Spinal cord (tissue), 10 donors: ENCODE data around the gene SPRED3. TPM values are rescaled to one million over a fixed set of nuclear protein-coding genes. Genes with fewer than 3 reads are reported as not detected.

Source experiments
- DNase-seq, 6 donors: peaks; one replicate each; pipeline versions ENCODE4 v3.0.0 to v3.0.0-alpha.2; 2013 to 2015; ENCODE audit warnings: low spot score in 6 of 6, low read depth in 4 of 6
- H3K27ac ChIP-seq: one replicate; pipeline ENCODE4 v1.5.1; 2013; ENCODE audit warnings: low read depth, low read length, control low read depth
- H3K27me3 ChIP-seq: one replicate; pipeline ENCODE4 v1.6.1; 2013; ENCODE audit warnings: low read length; ENCODE audit not compliant: control insufficient read depth, insufficient read depth
- H3K36me3 ChIP-seq: one replicate; pipeline ENCODE4 v1.6.1; 2013; ENCODE audit warnings: low read length; ENCODE audit not compliant: control insufficient read depth, insufficient read depth
- H3K4me1 ChIP-seq: one replicate; pipeline ENCODE4 v1.6.1; 2013; ENCODE audit warnings: low read length; ENCODE audit not compliant: control insufficient read depth, insufficient read depth
- H3K4me3 ChIP-seq: one replicate; pipeline ENCODE4 v1.5.1; 2013; ENCODE audit warnings: low read depth, low read length, control low read depth
- H3K9me3 ChIP-seq: one replicate; pipeline ENCODE4 v1.6.1; 2013; ENCODE audit warnings: low read length; ENCODE audit not compliant: control insufficient read depth, insufficient read depth
- WGBS: methylation state at CpG from one replicate; pipeline ENCODE4 v1.1.5; 2013; ENCODE audit warnings: missing lambda C conversion rate; ENCODE audit not compliant: insufficient coverage; 5-methylcytosine and 5-hydroxymethylcytosine counted together
- polyA plus RNA-seq, 2 donors: library from polyadenylated mRNA; unstranded; fragments of 120-200 nt; gene quantifications; one replicate each; pipeline ENCODE4 v1.2.1, GENCODE V29; 2013; ENCODE audit not compliant: insufficient read length in 2 of 2
- total RNA-seq, 2 donors: library from RNA; depleted of rRNA in 1 of 2; stranded (reverse); fragments of 120-200 nt in 1 of 2; fragments of >200 nt in 1 of 2; gene quantifications; one replicate each; pipeline versions ENCODE4 v1.2.3 to v1.2.4, GENCODE V29; 2013 to 2014
- donor health status: healthy.

SPRED3 gene
- total and polyA plus RNA-seq, 4 donors: 1.3 to 9.3 (median 5.1) TPM

DNA sequence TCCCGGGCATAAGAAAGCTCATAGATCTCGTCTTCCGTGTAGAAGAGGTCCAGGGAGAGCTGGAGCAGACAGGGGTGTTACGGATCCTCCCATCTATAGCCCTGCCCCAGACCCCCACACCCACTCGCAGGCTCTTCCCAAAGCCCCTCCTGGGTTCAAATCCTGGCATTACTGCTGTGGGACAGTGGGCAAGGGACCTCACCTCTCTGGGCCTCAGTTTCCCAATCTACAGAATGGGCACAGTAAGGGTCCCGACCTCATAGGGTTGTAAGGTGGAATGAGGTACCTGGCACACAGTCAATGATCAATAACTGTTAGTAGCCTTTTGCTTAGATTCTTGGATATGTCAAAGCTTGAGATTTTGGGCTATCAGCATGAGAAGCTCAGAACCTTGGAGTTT is 24.9 kb downstream of the SPRED3 start:
- Histone ChIP-seq H3K4me1 (peaks cover 10% of the 10 kb centered on the region), H3K27ac (no peak overlapping the region), H3K9me3 (no peaks in the 10 kb centered on the region), H3K27me3 (peaks cover 6% of the 10 kb centered on the region), H3K36me3 (peaks cover 19% of the 10 kb centered on the region), H3K4me3 (no peak overlapping the region)
- 86% methylated on average over 4 of the region's 6 CpGs for WGBS
- DNase-seq: no peak

DNA sequence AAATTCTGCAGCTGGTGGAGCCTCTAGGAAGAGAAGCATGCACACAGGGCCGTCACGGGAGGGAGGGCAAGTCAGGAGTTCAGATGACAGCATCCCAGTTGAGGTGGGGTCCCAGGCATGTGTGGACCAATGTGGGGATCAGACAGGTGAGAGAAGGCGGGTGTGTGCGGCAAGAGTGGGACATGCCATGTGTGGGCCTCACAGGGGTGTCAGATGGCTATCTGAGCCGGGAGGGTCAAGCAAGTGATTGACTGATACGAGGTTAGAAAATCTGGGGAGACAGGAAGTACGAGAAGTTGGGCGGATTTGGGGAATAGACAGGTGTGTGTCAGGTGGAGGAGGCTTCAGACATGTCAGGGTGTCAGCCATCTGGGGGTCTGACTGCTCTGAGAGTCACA is 28.6 kb downstream of the SPRED3 start:
- no peak overlapping the region for H3K4me3 ChIP-seq
- H3K4me1 ChIP-seq: peaks cover 11% of the 10 kb centered on the region
- no peak overlapping the region for H3K27ac ChIP-seq
- no peaks in the 10 kb centered on the region for H3K9me3 ChIP-seq
- 81% methylated on average over 8 of the region's 8 CpGs for WGBS
- DNase-seq: no peak
- H3K27me3 ChIP-seq: peaks cover 7% of the 10 kb centered on the region
- peaks cover 11% of the 10 kb centered on the region for H3K36me3 ChIP-seq

DNA sequence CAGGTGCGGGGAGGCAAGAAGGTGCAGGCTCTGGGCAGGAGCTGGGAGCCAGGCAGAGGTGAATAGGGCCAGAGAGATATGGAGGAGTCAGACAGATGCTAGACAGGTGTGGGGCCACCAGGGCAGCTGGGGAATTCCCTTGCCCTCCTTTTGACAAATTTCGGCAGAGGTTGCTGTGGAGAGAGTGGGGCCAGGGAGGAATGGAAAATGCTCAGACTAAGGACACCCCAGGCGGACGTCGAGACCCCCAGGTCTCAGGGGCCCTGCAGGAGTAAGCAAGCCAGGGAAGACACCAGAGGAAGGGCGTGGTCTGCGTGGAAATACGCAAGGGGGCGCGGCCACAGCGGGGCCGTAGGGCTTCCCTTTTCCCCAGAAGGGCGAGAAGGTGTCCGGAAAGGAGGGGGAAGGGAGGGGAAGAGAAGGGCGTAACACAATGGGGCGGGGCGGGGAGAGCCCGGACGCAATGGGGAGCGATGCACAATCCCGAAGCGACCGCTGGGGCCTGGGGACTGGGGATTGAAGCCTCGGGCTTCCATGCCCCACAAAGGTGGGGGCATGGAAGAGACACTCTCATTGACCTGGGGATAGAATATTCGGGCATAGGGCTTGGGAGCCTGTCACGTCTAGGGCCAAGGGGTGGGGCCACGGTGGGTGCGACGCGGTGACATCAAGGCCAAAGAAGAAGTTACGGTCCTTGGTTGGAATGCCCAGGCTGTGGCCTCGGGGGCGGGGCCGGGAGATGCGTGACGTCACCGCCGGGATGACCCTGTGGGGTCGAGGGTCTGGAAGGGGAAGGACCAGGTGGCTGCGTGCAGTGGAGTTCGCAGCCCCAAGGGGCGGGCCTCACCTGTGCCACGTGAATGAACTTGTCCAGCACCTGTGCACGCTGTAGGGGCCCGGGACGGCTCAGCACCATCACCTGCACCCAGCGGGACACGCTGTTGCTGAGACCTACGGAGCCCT is 29.3 kb downstream of the SPRED3 start:
- Histone ChIP-seq H3K27ac (no peak overlapping the region), H3K4me3 (no peak overlapping the region), H3K36me3 (peaks cover 8% of the 10 kb centered on the region), H3K4me1 (peaks cover 11% of the 10 kb centered on the region), H3K27me3 (peaks cover 7% of the 10 kb centered on the region), H3K9me3 (no peaks in the 10 kb centered on the region)
- 5% methylated on average over 47 of the region's 49 CpGs for WGBS
- peak in 2 of 6 donors; percentile 15 to 22 for DNase-seq

DNA sequence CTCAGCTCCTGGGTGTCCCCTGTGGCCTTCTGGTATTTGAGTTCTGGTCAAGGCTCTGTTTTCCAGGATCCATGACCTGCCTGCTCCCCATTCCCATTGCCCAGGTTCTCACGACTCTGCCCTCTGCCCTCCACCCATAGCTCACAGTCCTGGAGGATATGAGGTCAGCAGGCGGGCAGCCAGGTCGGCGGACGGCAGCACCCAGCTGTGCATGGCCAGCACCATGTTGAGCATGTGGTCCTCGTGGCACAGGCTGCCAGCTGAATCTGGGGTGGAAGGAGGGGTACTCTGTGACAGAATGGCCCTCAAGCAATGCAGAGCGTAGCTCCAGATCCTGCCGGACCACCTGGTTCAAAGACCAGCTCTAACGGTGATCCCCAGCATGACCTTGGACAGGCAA is 32.4 kb downstream of the SPRED3 start:
- H3K9me3 ChIP-seq: no peaks in the 10 kb centered on the region
- H3K27ac ChIP-seq: no peak overlapping the region
- peaks cover 7% of the 10 kb centered on the region for H3K27me3 ChIP-seq
- DNase-seq: no peak
- H3K36me3 ChIP-seq: no peaks in the 10 kb centered on the region
- WGBS: 87% methylated on average over 9 of the region's 9 CpGs
- peaks cover 16% of the 10 kb centered on the region for H3K4me1 ChIP-seq
- no peak overlapping the region for H3K4me3 ChIP-seq

DNA sequence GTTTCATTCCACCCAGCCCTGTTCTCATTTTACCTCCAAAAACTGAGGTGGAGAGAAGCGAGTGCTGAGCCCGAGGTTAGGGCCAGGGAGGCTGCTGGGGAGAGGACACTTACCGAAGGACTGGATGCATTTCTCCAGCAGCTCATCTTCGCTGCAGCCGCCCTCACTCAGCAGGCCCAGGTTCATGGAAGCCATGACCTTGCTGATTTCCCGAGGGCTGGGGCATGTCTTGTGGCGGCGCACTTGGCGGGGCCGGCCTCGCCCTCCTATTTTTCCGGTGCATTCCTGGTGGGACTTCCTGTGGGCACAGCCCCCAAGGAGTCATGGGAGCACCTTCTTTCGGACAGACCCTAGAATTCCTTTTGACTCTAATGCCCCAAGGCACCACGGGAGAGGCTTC is 33.4 kb downstream of the SPRED3 start:
- no peaks in the 10 kb centered on the region for H3K36me3 ChIP-seq
- DNase-seq: no peak
- H3K27ac ChIP-seq: no peak overlapping the region
- H3K9me3 ChIP-seq: no peaks in the 10 kb centered on the region
- H3K4me3 ChIP-seq: no peak overlapping the region
- peaks cover 17% of the 10 kb centered on the region for H3K4me1 ChIP-seq
- 85% methylated on average over 14 of the region's 14 CpGs for WGBS
- H3K27me3 ChIP-seq: peaks cover 7% of the 10 kb centered on the region

DNA sequence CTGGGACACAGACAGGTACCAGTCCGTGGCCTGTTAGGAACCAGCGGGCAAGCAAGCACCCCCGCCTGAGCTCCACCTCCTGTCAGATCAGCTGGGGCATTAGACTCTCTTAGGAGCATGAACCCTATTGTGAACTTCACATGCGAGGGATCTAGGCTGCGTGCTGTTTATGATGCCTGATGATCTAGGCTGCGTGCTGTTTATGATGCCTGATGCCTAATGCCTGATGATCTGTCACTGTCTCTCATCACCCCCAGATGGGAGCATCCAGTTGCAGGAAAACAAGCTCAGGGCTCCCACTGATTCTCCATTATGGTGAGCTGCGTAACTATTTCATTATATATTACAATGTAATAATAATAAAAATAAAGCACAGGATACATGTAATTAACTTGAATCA is 33.9 kb downstream of the SPRED3 start:
- 59% methylated on average over 6 of the region's 7 CpGs for WGBS
- H3K27ac ChIP-seq: no peak overlapping the region
- DNase-seq: peak in 1 of 6 donors; percentile 70
- H3K4me3 ChIP-seq: no peak overlapping the region
- peaks cover 7% of the 10 kb centered on the region for H3K27me3 ChIP-seq
- H3K4me1 ChIP-seq: peaks cover 17% of the 10 kb centered on the region
- H3K9me3 ChIP-seq: no peaks in the 10 kb centered on the region
- no peaks in the 10 kb centered on the region for H3K36me3 ChIP-seq

DNA sequence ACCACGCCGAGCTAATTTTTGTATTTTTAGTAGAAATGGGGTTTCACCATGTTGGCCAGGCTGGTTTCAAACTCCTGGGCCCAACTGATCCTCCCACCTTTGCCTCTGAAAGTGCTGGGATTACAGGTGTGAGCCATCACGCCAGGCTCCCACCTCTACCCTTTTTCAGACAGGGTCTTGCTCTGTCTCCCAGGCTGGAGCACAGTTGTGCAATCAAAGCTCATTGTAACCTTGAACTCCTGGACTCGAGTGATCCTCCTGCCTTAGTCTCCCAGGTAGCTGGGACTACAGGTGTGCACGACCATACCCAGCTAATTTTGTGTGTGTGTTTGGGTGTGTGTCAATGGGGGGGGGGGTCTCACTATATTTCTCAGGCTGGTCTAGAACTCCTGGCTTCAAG is 35.8 kb downstream of the SPRED3 start:
- Histone ChIP-seq H3K27ac (no peak overlapping the region), H3K4me3 (no peak overlapping the region), H3K36me3 (no peaks in the 10 kb centered on the region), H3K9me3 (no peaks in the 10 kb centered on the region), H3K4me1 (peaks cover 5% of the 10 kb centered on the region), H3K27me3 (no peaks in the 10 kb centered on the region)
- DNase-seq: no peak
- 83% methylated on average over 1 of the region's 5 CpGs for WGBS

DNA sequence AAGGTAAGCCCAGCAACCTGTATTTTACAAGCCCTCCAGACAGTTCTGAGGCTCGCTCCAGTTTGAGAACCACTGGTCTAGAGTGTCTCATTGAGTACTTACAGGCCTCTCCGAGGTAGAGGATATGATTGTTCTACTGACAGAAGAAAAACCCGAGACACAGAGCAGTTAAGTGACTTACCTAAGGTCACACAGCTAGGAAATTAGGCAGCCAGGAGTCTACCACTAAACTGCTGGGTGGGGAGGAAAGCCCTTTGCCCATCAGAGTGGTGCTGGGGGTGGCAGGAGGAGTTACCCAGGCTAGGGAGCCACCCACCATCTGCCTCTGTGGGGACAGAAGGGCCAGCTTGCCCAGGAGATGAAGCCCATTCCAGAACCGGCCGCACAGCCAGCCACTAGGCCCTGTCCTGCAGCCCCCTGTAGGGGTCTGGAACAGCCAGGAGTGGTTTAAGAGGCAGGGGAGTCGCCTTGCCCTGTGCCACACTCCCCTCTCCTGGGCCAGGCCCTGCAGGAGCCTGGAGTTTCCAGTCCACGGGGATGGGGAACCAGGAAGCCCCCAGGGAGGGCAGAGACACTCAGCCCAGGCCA is 36.8 kb downstream of the SPRED3 start:
- WGBS: 71% methylated on average over 7 of the region's 7 CpGs
- no peak overlapping the region for H3K4me3 ChIP-seq
- H3K27ac ChIP-seq: no peak overlapping the region

DNA sequence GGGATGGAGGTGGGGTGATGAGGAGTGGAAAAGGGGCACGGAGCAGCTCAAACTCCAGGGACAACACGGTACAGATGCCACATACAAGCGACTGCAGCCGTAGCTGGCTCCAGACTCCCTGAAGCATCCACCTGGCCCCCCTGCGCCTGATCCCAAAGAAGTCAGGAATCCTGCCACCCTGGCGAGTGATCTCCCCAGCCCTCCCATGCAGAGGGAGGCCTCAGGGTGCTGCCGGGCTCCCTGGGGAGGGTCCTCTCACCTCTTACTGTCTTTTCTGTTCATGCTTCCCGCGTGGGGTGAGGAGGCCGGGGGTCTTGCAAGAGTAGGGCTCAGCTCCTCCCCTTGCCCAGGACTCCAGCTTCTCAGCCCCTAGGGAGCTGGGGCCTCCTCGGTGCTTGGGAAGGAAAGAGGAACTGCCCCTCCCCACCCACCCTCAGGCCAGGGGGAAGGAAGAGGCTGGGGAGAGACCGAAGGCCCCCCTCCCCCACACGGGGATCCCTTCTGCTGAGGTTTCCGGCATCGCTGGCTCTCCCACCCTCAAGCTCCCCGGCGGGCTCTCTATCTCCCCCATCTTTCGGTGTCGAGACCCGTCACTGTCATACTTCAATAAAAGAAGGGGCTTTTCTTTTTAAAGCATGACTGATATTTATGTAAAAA is 37.4 kb downstream of the SPRED3 start, which contains the start of gene RASGRP4:
Gene RASGRP4 (minus strand): TSS at position 410 of the 657 bp plus-strand sequence. CDS start 128 bp downstream, at position 282.
- Histone ChIP-seq H3K27me3 (no peaks in the 10 kb centered on the region), H3K9me3 (no peaks in the 10 kb centered on the region), H3K4me3 (no peak within 1 kb of the TSS), H3K27ac (no peak within 1 kb of the TSS), H3K36me3 (no peaks in the 10 kb centered on the region), H3K4me1 (peaks cover 5% of the 10 kb centered on the region)
- 64% methylated on average over 6 of the region's 20 CpGs for WGBS
- no peak for DNase-seq

More for the DNA sequence above, 36.8 kb downstream of the SPRED3 start:
- Histone ChIP-seq H3K4me1 (peaks cover 5% of the 10 kb centered on the region), H3K36me3 (no peaks in the 10 kb centered on the region), H3K27me3 (no peaks in the 10 kb centered on the region), H3K9me3 (no peaks in the 10 kb centered on the region)
- no peak for DNase-seq
